Neural progenitor cell (in vitro differentiated cells): ENCODE measurements around the gene NPC1.

ENCODE experiments used
- EZH2phosphoT487 ChIP-seq: fragments of 200-600 bp; sonication (generic); IDR thresholded peaks from 2 replicates; pipeline ENCODE4 v1.6.1; 2017; ENCODE audit warnings: antibody characterized with exemption
- TF ChIP-seq, protein P1 (sequence below): fragments of 200-600 bp; sonication (generic); IDR thresholded peaks from 2 replicates; pipeline ENCODE4 v1.5.1; 2017; ENCODE audit warnings: antibody characterized with exemption, mild to moderate bottlenecking

- TF ChIP-seq, protein P1, sequence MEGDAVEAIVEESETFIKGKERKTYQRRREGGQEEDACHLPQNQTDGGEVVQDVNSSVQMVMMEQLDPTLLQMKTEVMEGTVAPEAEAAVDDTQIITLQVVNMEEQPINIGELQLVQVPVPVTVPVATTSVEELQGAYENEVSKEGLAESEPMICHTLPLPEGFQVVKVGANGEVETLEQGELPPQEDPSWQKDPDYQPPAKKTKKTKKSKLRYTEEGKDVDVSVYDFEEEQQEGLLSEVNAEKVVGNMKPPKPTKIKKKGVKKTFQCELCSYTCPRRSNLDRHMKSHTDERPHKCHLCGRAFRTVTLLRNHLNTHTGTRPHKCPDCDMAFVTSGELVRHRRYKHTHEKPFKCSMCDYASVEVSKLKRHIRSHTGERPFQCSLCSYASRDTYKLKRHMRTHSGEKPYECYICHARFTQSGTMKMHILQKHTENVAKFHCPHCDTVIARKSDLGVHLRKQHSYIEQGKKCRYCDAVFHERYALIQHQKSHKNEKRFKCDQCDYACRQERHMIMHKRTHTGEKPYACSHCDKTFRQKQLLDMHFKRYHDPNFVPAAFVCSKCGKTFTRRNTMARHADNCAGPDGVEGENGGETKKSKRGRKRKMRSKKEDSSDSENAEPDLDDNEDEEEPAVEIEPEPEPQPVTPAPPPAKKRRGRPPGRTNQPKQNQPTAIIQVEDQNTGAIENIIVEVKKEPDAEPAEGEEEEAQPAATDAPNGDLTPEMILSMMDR, result no peak
- TF ChIP-seq EZH2phosphoT487, result no peak
These were observed 2.7 kb upstream of the NPC1 start for GRCh38 chr18:23588836-23589560.
